Neural progenitor cell (in vitro differentiated cells): ENCODE data around the gene AGBL4. TPM values are rescaled to one million over a fixed set of nuclear protein-coding genes. Genes with fewer than 3 reads are reported as not detected.

Source experiments
- DNase-seq: peaks from one replicate; pipeline ENCODE4 v3.0.0-alpha.2; 2016; ENCODE audit warnings: low spot score
- H2AFZ ChIP-seq: fragments of 200-600 bp; sonication (generic); replicated peaks from 2 replicates; pipeline ENCODE4 v1.6.1; 2016; ENCODE audit warnings: antibody characterized with exemption
- H3F3A ChIP-seq: fragments of 200-600 bp; sonication (generic); 2 replicates; pipeline ENCODE4 v1.6.1; 2016; ENCODE audit warnings: antibody characterized with exemption, low read depth
- H3K27ac ChIP-seq: fragments of 200-600 bp; sonication (generic); 2 replicates; pipeline ENCODE4 v1.5.1; 2016; ENCODE audit warnings: mild to moderate bottlenecking
- H3K27me3 ChIP-seq: fragments of 200-600 bp; sonication (generic); 2 replicates; pipeline ENCODE4 v1.6.1; 2016; ENCODE audit warnings: mild to moderate bottlenecking, moderate library complexity
- H3K36me3 ChIP-seq: fragments of 200-600 bp; sonication (generic); 2 replicates; pipeline ENCODE4 v1.5.1; 2016
- H3K4me1 ChIP-seq: fragments of 200-600 bp; sonication (generic); 2 replicates; pipeline ENCODE4 v1.6.1; 2016; ENCODE audit warnings: mixed run types
- H3K4me2 ChIP-seq: fragments of 200-600 bp; sonication (generic); 2 replicates; pipeline ENCODE4 v1.6.1; 2016
- H3K4me3 ChIP-seq: fragments of 200-600 bp; sonication (generic); 2 replicates; pipeline ENCODE4 v1.5.1; 2016
- H3K79me2 ChIP-seq: fragments of 200-600 bp; sonication (generic); 2 replicates; pipeline ENCODE4 v1.6.1; 2016; ENCODE audit warnings: low read depth
- H3K9ac ChIP-seq: fragments of 200-600 bp; sonication (generic); 2 replicates; pipeline ENCODE4 v1.6.1; 2016
- H3K9me3 ChIP-seq: fragments of 200-600 bp; sonication (generic); 2 replicates; pipeline ENCODE4 v1.5.1; 2016; ENCODE audit warnings: low read depth
- H4K20me1 ChIP-seq: fragments of 200-600 bp; sonication (generic); 2 replicates; pipeline ENCODE4 v1.6.1; 2016; ENCODE audit warnings: low read depth
- H3K27ac Mint-ChIP-seq: 3 replicates; pipeline ENCODE4 v1.8.0; 2021; ENCODE audit warnings: mixed read lengths
- H3K27me3 Mint-ChIP-seq: 2 replicates; pipeline ENCODE4 v1.8.0; 2022; ENCODE audit warnings: low read depth, mild to moderate bottlenecking, inconsistent platforms, moderate library complexity, mixed read lengths; ENCODE audit not compliant: insufficient read depth
- H3K36me3 Mint-ChIP-seq: 3 replicates; pipeline ENCODE4 v1.8.0; 2021; ENCODE audit warnings: mixed read lengths
- H3K4me1 Mint-ChIP-seq: 3 replicates; pipeline ENCODE4 v1.8.0; 2021; ENCODE audit warnings: mixed read lengths
- H3K4me3 Mint-ChIP-seq: 3 replicates; pipeline ENCODE4 v1.8.0; 2021; ENCODE audit warnings: mild to moderate bottlenecking, moderate library complexity, mixed read lengths
- H3K9me3 Mint-ChIP-seq: 3 replicates; pipeline ENCODE4 v1.8.0; 2020; ENCODE audit warnings: mixed read lengths
- EZH2 ChIP-seq: fragments of 200-600 bp; sonication (generic); IDR thresholded peaks from 2 replicates; pipeline ENCODE4 v1.6.1; 2017; ENCODE audit warnings: antibody characterized with exemption, mild to moderate bottlenecking, moderate library complexity
- EZH2phosphoT487 ChIP-seq: fragments of 200-600 bp; sonication (generic); IDR thresholded peaks from 2 replicates; pipeline ENCODE4 v1.6.1; 2017; ENCODE audit warnings: antibody characterized with exemption
- total RNA-seq: library from RNA; depleted of rRNA; stranded (reverse); fragments of >200 nt; gene quantifications from 2 replicates; pipeline ENCODE4 v1.2.3, GENCODE V29; 2015; ENCODE audit warnings: low replicate concordance
- TF ChIP-seq, protein P1 (sequence below): fragments of 200-600 bp; sonication (generic); IDR thresholded peaks from 2 replicates; pipeline ENCODE4 v1.5.1; 2017; ENCODE audit warnings: antibody characterized with exemption, mild to moderate bottlenecking

The AGBL4 gene
- total RNA-seq, 1 donor from 2014 or later: 1.5 TPM

DNA sequence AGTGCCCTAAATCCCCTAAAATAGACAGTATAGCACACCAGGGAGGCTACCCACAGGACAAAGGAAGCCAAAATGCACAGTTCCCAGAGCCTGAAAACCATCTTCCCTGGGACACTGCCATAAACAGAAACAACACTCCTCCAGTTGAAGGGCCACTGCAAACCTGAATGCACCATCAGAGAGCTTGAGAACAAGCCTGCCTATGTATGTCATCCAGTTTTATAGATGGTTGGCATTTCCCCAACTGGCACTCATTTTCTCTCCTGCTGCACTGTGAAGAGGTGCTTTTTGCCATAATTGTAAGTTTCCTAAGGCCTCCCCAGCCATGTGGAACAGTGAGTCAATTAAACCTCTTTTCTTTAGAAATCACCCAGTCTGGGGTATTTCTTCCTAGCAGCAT, 169.0 kb downstream of the AGBL4 start:
- Mint-ChIP-seq H3K36me3 (no peaks in the 10 kb centered on the region), H3K27ac (no peak overlapping the region), H3K4me3 (no peak overlapping the region), H3K9me3 (peaks cover 4% of the 10 kb centered on the region), H3K27me3 (peaks cover 2% of the 10 kb centered on the region), H3K4me1 (no peaks in the 10 kb centered on the region)
- Histone ChIP-seq H2AFZ (no peak overlapping the region), H3K36me3 (no peaks in the 10 kb centered on the region), H3K27me3 (no peaks in the 10 kb centered on the region), H3K9ac (no peak overlapping the region), H3K4me1 (no peaks in the 10 kb centered on the region), H3K79me2 (no peaks in the 10 kb centered on the region), H3F3A (no peaks in the 10 kb centered on the region), H3K4me3 (no peak overlapping the region), H3K27ac (no peak overlapping the region), H3K4me2 (no peak overlapping the region), H4K20me1 (no peaks in the 10 kb centered on the region), H3K9me3 (peaks cover 51% of the 10 kb centered on the region)
- TF ChIP-seq, protein P1, sequence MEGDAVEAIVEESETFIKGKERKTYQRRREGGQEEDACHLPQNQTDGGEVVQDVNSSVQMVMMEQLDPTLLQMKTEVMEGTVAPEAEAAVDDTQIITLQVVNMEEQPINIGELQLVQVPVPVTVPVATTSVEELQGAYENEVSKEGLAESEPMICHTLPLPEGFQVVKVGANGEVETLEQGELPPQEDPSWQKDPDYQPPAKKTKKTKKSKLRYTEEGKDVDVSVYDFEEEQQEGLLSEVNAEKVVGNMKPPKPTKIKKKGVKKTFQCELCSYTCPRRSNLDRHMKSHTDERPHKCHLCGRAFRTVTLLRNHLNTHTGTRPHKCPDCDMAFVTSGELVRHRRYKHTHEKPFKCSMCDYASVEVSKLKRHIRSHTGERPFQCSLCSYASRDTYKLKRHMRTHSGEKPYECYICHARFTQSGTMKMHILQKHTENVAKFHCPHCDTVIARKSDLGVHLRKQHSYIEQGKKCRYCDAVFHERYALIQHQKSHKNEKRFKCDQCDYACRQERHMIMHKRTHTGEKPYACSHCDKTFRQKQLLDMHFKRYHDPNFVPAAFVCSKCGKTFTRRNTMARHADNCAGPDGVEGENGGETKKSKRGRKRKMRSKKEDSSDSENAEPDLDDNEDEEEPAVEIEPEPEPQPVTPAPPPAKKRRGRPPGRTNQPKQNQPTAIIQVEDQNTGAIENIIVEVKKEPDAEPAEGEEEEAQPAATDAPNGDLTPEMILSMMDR: no peak
- no peak for TF ChIP-seq EZH2
- TF ChIP-seq EZH2phosphoT487: no peak
- no peak for DNase-seq

DNA sequence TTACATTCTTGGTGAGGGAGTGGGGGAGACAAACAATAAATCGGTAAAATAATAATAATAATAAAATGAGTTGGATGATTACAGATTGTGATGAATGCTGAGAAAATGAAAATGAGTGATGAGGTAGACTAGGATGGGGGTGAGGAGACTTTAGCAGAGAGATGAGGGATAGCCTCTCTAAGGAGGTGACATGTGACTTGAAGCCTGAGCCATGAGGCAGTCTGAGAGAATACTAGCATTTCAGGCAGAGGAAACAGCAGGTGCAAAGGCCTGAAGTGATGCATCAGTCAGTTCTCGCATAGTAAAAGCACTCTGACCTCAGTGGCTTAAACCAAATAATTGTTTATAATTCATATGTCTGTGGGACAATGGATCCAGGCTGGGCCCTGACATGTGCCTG, 181.2 kb downstream of the AGBL4 start:
- no peaks in the 10 kb centered on the region for H3F3A ChIP-seq
- H3K36me3 ChIP-seq: no peaks in the 10 kb centered on the region
- no peak overlapping the region for H3K4me2 ChIP-seq
- no peaks in the 10 kb centered on the region for H4K20me1 ChIP-seq
- H3K4me3 ChIP-seq: no peak overlapping the region
- TF ChIP-seq, protein P1: no peak
- TF ChIP-seq EZH2 (no peak), EZH2phosphoT487 (no peak)
- Mint-ChIP-seq H3K27ac (no peak overlapping the region), H3K9me3 (peaks cover 54% of the 10 kb centered on the region), H3K27me3 (no peaks in the 10 kb centered on the region), H3K4me1 (no peaks in the 10 kb centered on the region), H3K4me3 (no peak overlapping the region), H3K36me3 (no peaks in the 10 kb centered on the region)
- H3K27ac ChIP-seq: no peak overlapping the region
- no peak overlapping the region for H3K9ac ChIP-seq
- no peak for DNase-seq
- H3K27me3 ChIP-seq: no peaks in the 10 kb centered on the region
- no peaks in the 10 kb centered on the region for H3K4me1 ChIP-seq
- H2AFZ ChIP-seq: no peak overlapping the region
- peaks cover 30% of the 10 kb centered on the region for H3K9me3 ChIP-seq
- no peaks in the 10 kb centered on the region for H3K79me2 ChIP-seq

DNA sequence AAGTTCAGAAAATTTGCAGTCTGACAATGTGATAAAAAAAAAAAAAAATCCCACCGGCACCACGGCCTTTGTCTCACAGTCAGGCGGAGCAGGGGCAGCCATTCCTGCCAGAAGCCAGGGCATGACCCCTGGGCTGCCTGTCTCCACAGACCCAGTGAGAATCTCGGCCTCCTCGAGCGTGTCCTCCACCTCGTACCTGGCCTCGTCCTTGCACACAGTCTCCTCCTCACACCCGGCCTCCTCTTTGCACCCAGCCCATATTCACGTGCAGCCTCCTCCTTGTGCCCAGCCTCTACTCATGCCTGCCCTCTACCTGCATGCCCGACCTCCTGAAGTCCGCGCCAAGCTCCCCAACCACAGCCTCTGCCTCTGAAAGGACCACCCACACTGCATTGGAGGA, 182.0 kb downstream of the AGBL4 start:
- H3K4me3 Mint-ChIP-seq: no peak overlapping the region

More for the DNA sequence above, 182.0 kb downstream of the AGBL4 start:
- Histone ChIP-seq H3K4me3 (no peak overlapping the region), H3F3A (no peaks in the 10 kb centered on the region), H2AFZ (no peak overlapping the region), H3K9me3 (peaks cover 27% of the 10 kb centered on the region), H3K4me2 (no peak overlapping the region), H3K79me2 (no peaks in the 10 kb centered on the region), H3K4me1 (no peaks in the 10 kb centered on the region), H3K9ac (no peak overlapping the region), H3K27ac (no peak overlapping the region), H3K27me3 (no peaks in the 10 kb centered on the region), H3K36me3 (no peaks in the 10 kb centered on the region), H4K20me1 (no peaks in the 10 kb centered on the region)
- Mint-ChIP-seq H3K4me1 (no peaks in the 10 kb centered on the region), H3K27ac (no peak overlapping the region), H3K9me3 (peaks cover 49% of the 10 kb centered on the region), H3K36me3 (no peaks in the 10 kb centered on the region), H3K27me3 (no peaks in the 10 kb centered on the region)
- TF ChIP-seq, protein P1: no peak
- TF ChIP-seq EZH2phosphoT487: no peak
- no peak for TF ChIP-seq EZH2
- no peak for DNase-seq
